Type B pancreatic cell (in vitro differentiated cells): ENCODE data around the gene ZNF428. TPM values are rescaled to one million over a fixed set of nuclear protein-coding genes. Genes with fewer than 3 reads are reported as not detected.

Experiments
- DNase-seq: peaks from one replicate; pipeline ENCODE4 v3.0.0; 2021; ENCODE audit warnings: mixed read lengths; ENCODE audit not compliant: unreplicated experiment; ENCODE audit errors: extremely low spot score
- H3K27ac Mint-ChIP-seq: 2 replicates; pipeline ENCODE4 v1.8.0; 2021; ENCODE audit warnings: mild to moderate bottlenecking, mixed read lengths
- H3K27me3 Mint-ChIP-seq: 2 replicates; pipeline ENCODE4 v1.8.0; 2021; ENCODE audit warnings: mixed read lengths
- H3K36me3 Mint-ChIP-seq: 2 replicates; pipeline ENCODE4 v1.8.0; 2021; ENCODE audit warnings: mixed read lengths
- H3K4me1 Mint-ChIP-seq: one replicate; pipeline ENCODE4 v1.8.0; 2021; ENCODE audit warnings: mixed read lengths; ENCODE audit not compliant: unreplicated experiment
- H3K4me3 Mint-ChIP-seq: 2 replicates; pipeline ENCODE4 v1.8.0; 2021; ENCODE audit warnings: mild to moderate bottlenecking, mixed read lengths
- H3K9me3 Mint-ChIP-seq: 2 replicates; pipeline ENCODE4 v1.8.0; 2021; ENCODE audit warnings: mixed read lengths
- long read RNA-seq: library from polyadenylated mRNA; unstranded; transcript quantifications from one replicate; pipeline ENCODE4 v2.0.0, GENCODE V29; 2020
- total RNA-seq: library from RNA; stranded (reverse); gene quantifications from 2 replicates; pipeline ENCODE4 v1.2.1, GENCODE V29; 2021; ENCODE audit warnings: low replicate concordance
- TF ChIP-seq, protein P1 (sequence below): fragments of 200-600 bp; sonication (generic); conservative IDR thresholded peaks from 2 replicates; pipeline ENCODE4 v1.5.0; 2021; ENCODE audit warnings: antibody characterized with exemption, mild to moderate bottlenecking

Gene ZNF428, protein sequence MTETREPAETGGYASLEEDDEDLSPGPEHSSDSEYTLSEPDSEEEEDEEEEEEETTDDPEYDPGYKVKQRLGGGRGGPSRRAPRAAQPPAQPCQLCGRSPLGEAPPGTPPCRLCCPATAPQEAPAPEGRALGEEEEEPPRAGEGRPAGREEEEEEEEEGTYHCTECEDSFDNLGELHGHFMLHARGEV
- 31.4 and 76.9 TPM in 2 replicates for total RNA-seq
- long read RNA-seq, result 0 reads

- H3K36me3 Mint-ChIP-seq, result peaks cover 16% of the 10 kb centered on the region
- H3K27me3 Mint-ChIP-seq, result no peaks in the 10 kb centered on the region
- peak within 1 kb of the TSS; percentile 98 for H3K27ac Mint-ChIP-seq
- no peaks in the 10 kb centered on the region for H3K9me3 Mint-ChIP-seq
- H3K4me3 Mint-ChIP-seq, result peak within 1 kb of the TSS; percentile 96
- peak; percentile 89 for DNase-seq
- TF ChIP-seq, protein P1, sequence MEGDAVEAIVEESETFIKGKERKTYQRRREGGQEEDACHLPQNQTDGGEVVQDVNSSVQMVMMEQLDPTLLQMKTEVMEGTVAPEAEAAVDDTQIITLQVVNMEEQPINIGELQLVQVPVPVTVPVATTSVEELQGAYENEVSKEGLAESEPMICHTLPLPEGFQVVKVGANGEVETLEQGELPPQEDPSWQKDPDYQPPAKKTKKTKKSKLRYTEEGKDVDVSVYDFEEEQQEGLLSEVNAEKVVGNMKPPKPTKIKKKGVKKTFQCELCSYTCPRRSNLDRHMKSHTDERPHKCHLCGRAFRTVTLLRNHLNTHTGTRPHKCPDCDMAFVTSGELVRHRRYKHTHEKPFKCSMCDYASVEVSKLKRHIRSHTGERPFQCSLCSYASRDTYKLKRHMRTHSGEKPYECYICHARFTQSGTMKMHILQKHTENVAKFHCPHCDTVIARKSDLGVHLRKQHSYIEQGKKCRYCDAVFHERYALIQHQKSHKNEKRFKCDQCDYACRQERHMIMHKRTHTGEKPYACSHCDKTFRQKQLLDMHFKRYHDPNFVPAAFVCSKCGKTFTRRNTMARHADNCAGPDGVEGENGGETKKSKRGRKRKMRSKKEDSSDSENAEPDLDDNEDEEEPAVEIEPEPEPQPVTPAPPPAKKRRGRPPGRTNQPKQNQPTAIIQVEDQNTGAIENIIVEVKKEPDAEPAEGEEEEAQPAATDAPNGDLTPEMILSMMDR, result no peak
- peaks cover 24% of the 10 kb centered on the region for H3K4me1 Mint-ChIP-seq
Measured at GRCh38 chr19:43619262-43620060, at the start of gene ZNF428. Gene ZNF428 (minus strand): TSS chr19:43619629. CDS start chr19:43614304, 5,325 bp downstream.

DNA sequence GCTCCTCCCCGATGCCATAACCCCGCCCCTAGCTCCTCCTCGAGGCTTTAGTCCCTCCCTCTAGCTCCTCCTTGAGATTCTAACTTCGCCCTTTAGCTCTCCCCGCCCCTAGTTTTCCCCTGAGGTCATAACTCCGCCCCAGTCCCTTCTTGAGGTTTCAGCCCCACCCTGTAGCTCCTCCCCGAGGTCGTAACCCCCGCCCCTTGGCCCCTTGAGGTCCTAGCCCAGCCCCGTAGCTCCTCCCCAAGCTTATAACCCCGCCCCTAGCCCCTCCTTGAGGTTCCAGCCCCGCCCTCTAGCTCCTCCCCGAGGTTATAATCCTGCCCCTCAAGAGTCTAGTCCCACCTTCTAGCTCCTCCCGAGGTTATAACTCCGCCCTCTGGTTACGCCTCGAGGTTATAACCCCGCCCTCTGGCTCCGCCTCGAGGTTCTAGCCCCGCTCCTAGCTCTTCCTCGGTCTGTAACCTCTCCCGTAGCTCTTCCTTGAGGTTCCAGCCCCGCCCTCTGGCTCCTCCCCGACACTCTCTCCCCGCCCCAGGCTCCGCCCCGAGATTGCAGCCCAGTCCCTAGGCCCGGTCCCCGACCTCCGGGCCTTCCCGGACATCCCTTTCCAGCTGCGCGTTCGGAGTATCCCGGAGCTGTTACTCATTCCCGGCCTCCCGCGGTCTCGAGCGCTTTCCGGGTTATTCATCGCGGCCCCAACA is 49.1 kb upstream of the ZNF428 start:
- TF ChIP-seq, protein P1, result no peak
- Mint-ChIP-seq H3K27me3 (peaks cover 35% of the 10 kb centered on the region), H3K36me3 (peaks cover 27% of the 10 kb centered on the region), H3K4me1 (peaks cover 32% of the 10 kb centered on the region), H3K9me3 (no peaks in the 10 kb centered on the region), H3K27ac (peak overlapping the region; percentile 96), H3K4me3 (peak overlapping the region; percentile 94)
- DNase-seq, result peak; percentile 98

DNA sequence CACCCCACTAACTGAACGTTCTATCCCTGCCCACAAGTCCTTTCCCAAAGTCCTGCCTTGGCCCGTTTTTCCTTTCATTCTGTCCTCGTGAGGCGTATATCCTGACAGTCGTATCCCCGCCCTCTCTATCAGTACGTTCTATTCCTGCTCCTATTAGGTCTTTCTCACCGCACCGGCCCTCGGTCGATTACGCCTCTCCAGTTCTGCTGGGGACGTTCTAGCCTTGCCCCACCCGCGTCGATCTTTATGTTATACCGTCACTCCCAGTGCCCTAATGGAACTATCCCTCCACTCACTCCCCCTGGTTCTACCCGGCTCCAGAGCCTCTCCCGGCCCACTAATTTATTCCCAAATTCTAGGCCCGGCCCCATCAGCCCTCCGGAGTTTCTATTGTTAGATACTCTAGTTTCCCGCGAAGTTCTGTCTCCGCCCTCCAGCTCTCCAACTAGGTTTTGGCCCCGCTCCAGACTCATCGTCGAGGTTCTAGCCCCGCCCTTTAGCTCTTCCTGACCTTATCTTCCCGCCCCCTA is 48.5 kb upstream of the ZNF428 start:
- Mint-ChIP-seq H3K27me3 (peaks cover 35% of the 10 kb centered on the region), H3K27ac (peak overlapping the region; percentile 96), H3K4me1 (peaks cover 32% of the 10 kb centered on the region), H3K9me3 (no peaks in the 10 kb centered on the region), H3K36me3 (peaks cover 27% of the 10 kb centered on the region), H3K4me3 (peak overlapping the region; percentile 94)
- TF ChIP-seq, protein P1, result no peak
- DNase-seq, result no peak

- peak overlapping the region; percentile 96 for H3K27ac Mint-ChIP-seq
- H3K4me3 Mint-ChIP-seq, result peak overlapping the region; percentile 94
- H3K27me3 Mint-ChIP-seq, result peaks cover 34% of the 10 kb centered on the region
- TF ChIP-seq, protein P1, result no peak
- H3K4me1 Mint-ChIP-seq, result peaks cover 31% of the 10 kb centered on the region
- DNase-seq, result no peak
- H3K9me3 Mint-ChIP-seq, result no peaks in the 10 kb centered on the region
- peaks cover 34% of the 10 kb centered on the region for H3K36me3 Mint-ChIP-seq
Measured at GRCh38 chr19:43667126-43667875, 47.9 kb upstream of the ZNF428 start.

GRCh38 chr19:43664018-43664417 is 44.6 kb upstream of the ZNF428 start:
- H3K36me3 Mint-ChIP-seq, result peaks cover 54% of the 10 kb centered on the region
- DNase-seq, result no peak
- H3K27me3 Mint-ChIP-seq, result peaks cover 11% of the 10 kb centered on the region
- peaks cover 17% of the 10 kb centered on the region for H3K4me1 Mint-ChIP-seq
- no peak overlapping the region for H3K4me3 Mint-ChIP-seq
- no peaks in the 10 kb centered on the region for H3K9me3 Mint-ChIP-seq
- TF ChIP-seq, protein P1, result no peak
- no peak overlapping the region for H3K27ac Mint-ChIP-seq
